Measurements from ENCODE around the gene SEMA5A.

SEMA5A gene

GRCh38 chr5:9149988-9150387 is 395.9 kb downstream of the SEMA5A start:
- DNase-seq = no peak

DNA sequence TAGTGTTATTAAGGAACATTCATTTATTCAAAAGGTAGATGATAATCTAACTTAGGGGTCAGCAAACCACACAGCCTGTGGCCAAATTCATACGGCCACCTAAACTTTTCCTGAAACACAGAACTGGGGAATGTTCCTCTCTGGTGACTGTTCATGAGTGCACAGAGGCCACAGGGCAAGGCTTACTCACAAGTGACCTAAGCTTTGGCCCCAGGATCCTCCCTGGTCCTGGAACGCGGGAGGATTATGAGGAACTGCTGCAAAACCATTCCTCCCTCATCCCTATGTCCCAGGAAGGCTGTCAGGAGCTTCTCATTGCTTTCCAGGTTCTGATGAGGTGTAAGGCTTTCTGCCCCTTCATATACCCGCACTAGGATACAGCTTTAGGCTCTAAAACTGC is 397.6 kb downstream of the SEMA5A start:
- DNase-seq = no peak

DNA sequence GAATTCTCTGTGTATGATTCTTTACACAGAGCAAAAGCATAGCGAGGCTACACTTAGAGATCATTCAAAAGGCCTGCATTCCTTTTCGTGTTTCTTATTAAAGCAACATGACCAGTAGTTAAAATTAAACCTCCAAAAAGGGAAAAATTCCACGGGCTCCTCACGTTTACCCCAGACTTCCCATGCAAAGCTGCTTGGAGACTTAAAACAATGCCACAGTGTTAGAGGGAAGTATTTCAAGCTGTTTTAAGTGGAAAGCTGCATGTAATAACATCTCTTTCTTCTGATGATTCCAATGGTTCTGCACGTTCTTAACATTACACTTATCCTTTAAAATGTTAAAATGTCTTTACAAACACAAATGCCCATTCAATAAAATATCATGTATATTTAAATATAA is 405.2 kb downstream of the SEMA5A start:
- no peak for DNase-seq

- no peak for DNase-seq
Observed at GRCh38 chr5:9140202-9140601, 405.7 kb downstream of the SEMA5A start.

- no peak for DNase-seq
Observed at GRCh38 chr5:9139344-9139743, 406.5 kb downstream of the SEMA5A start.

DNA sequence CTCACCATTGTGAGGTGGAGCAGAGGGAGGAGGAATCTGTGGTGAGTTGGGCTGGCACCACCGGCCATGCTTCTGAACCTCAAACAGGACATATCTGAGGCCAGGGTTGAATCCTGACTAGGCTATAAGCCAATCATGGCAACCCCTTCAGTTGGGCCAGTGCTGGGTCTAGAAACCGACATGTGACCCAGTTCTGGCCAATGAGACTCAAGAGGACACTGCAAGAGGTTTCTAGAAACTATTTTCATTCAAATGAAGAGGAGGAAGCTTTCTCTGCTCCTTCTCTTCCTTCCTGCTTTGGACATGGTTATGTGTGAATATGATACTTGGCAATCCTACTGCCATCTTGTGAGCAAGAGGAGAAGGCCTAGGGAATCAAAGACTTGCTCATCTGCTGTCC is 417.7 kb downstream of the SEMA5A start:
- no peak for DNase-seq

DNA sequence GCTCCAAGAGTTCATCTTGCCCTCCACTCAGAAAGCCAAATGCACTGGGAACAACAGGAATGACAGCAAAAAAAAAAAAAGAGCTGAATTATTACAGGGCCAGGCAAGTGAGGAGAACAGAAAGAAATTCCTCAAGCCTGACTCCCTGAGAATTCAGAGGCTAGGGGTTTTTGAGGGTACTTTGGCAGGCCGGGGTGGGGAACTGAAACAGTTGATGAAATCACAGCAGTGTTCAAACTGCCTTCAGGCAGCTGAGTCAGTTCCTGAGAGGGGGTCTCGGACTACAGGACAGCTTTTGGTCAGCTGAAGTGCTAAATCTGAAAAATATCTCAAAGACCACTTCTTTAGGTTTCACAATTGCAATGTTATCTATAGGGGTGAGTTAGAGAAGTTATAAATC is 419.4 kb downstream of the SEMA5A start:
- no peak for DNase-seq

- no peak for DNase-seq
Observed at GRCh38 chr5:9125852-9126251, 420.0 kb downstream of the SEMA5A start.

- DNase-seq = no peak
Observed at GRCh38 chr5:9124838-9125237, 421.0 kb downstream of the SEMA5A start.

DNA sequence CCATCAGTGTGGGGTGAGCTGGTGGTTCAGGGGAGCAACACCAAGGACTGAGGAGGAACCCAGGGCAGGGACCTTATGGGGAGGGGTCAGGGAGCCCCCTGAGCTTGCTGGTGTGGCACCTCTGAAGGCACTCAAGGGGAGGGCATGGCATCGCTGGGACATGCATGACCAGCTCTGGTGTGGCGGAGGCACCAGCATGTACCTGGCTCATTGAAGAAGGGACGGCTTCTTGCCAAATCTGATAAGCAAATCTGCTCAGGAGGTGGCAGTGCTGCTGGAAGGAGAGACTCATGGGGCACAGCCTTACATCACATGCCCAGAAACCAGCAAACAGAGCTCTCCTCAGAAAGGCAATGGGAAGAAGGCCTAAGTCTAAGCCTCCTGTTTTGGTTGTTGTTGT is 421.8 kb downstream of the SEMA5A start:
- DNase-seq = no peak

GRCh38 chr5:9122528-9122927 is 423.3 kb downstream of the SEMA5A start:
- DNase-seq = no peak

DNA sequence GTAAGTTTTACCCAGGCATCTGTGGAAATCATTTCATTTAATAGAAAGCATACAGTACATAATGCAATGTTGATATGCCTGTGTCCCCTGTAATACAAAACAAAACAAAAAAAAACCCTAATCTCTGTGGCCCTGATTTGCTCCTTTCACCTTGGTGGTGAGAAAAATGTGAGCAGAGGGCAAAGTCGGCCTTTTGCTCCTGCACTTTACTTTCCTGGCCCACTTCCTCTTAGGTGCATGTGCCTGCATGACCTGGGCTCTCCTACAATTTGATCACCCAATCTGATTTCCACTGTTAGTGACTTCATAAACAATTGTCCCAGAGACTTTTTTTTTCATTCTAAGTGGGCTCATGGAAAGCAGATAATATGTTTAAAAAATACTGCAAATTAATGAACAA is 424.3 kb downstream of the SEMA5A start:
- no peak for DNase-seq

GRCh38 chr5:9118852-9119251 is 427.0 kb downstream of the SEMA5A start:
- no peak for DNase-seq

DNA sequence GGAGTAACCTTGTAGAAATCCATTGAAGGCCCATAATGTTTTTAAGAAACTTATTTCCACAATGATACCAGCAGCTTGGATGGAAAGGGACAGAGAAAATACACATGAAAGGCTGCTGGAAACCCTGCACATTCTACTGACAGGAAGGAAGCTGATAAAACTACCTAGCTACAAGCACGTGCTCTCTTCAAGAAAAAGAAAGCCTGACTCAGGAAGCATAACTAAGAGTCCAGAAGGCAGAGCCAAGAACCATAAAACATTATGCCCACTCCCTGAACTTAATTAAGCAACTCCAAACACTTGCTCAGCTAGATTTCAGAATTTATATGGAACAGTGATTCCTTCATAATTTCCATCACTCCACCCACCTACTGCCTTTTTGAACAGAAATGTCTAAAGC is 430.8 kb downstream of the SEMA5A start:
- no peak for DNase-seq

- no peak for DNase-seq
Observed at GRCh38 chr5:9112520-9113291, 433.2 kb downstream of the SEMA5A start.

DNA sequence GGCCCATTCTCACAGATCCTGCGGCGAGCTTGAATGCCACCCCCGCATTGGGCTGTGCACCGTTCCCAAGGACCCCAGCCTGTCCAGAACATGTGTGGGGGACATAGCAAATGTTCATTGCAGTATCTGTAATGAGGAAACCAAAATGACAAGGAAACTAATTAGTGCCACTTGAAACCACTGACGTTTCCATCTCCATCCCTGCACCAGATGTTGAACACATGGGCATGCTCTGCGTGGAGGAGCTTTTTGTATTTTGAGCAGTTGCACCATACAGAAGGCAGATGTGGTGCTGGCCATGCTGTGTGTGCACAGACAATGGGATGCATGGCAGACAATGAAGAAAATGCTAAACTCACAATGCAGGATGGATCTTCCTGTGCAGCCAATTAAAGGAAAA is 437.7 kb downstream of the SEMA5A start:
- DNase-seq = no peak

DNA sequence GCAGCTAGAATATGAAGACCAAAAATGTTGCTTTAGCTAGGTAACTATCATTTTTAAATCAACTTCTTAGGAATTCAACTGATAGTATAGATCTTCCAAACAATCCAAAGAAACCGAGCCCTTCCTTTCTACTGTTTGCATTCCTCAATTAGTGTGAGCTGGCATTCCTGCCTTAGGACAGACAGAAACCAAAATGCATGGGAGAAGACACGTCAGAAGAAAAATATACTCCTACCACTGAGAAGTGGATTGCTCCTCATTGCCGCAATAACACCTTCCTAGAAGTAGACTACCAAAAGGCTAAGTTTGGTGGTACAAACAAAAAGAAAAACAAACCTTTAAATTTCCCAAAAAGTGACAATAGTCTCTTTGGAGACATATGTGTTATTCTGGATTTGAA is 440.0 kb downstream of the SEMA5A start:
- no peak for DNase-seq

- DNase-seq = no peak
Observed at GRCh38 chr5:9104571-9105339, 441.1 kb downstream of the SEMA5A start.

GRCh38 chr5:9103290-9103689 is 442.6 kb downstream of the SEMA5A start:
- DNase-seq = no peak

DNA sequence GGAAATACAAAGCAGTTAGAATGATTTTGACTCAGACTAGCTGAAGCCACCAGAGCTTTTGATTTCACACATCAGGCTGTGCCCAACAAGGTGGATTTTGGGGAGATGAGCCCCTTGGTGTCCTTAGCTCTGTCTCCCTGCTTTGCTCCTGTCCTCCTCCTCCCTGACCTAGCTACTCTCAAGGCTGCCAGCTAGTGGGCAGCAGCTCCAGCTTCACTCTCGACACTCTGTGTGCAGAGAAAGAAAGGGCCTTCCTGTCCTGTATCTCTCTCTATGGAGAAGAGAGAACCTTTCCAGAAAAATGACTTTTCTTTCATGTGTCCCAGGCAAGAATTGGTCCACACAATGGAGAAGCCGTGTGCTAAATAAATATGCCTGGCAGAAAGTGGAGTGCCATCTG is 446.2 kb downstream of the SEMA5A start:
- no peak for DNase-seq

GRCh38 chr5:9098990-9099389 is 446.9 kb downstream of the SEMA5A start:
- no peak for DNase-seq

- no peak for DNase-seq
Observed at GRCh38 chr5:9094582-9094981, 451.3 kb downstream of the SEMA5A start.

DNA sequence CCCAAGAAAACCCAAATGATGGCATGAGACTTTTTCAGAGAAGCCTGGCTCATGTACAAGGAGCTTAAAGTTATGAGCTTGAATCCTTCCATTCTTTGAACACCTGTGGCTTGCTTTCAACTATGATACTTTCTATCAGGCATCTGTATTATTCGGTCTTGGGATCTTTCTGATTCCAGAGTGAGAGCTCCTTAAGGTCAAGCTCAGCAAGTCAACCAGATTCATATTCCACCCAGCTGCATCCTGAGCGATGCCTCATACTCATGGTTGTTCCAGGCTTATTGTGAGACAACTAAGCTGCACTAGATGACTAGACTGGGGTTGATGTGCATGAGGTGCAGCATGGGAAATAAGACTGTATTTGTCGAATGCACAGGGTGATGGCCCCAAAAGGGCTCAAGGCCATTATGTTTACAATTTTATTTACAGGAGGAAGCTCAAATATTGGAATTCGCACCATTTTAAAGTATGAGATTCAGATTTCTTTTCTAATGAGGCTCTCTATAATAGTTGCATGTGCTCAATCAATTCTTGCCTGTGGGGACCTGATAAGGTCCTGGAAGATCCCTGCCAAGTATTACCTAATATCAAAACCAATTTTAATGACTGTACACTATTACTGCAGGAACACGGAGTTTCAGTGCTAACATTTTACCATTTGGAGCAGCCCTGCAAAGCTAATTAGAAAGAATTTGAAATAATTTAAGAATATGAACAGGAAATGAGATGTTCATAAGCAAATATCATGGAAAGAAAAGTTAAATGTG is 453.8 kb downstream of the SEMA5A start:
- no peak for DNase-seq

Measured in bone marrow (tissue), 2 donors.